Measurements from ENCODE around the gene ANKRD22.

ANKRD22 gene

GRCh38 chr10:88794731-88795130 lies 56.9 kb downstream of the ANKRD22 start:
- DNase-seq = no peak

- peak; percentile 60 for DNase-seq
Measured at GRCh38 chr10:88793712-88794299, 57.8 kb downstream of the ANKRD22 start.

GRCh38 chr10:88792661-88793060 lies 59.0 kb downstream of the ANKRD22 start:
- DNase-seq = no peak

- DNase-seq = peak; percentile 35
Measured at GRCh38 chr10:88791924-88792323, 59.7 kb downstream of the ANKRD22 start.

GRCh38 chr10:88788924-88789323 lies 62.7 kb downstream of the ANKRD22 start:
- DNase-seq = no peak

GRCh38 chr10:88787463-88787862 lies 64.2 kb downstream of the ANKRD22 start:
- no peak for DNase-seq

GRCh38 chr10:88786032-88786770 lies 65.4 kb downstream of the ANKRD22 start:
- DNase-seq = no peak

- no peak for DNase-seq
Measured at GRCh38 chr10:88783724-88784123, 67.9 kb downstream of the ANKRD22 start.

GRCh38 chr10:88782222-88782621 lies 69.4 kb downstream of the ANKRD22 start:
- DNase-seq = no peak

GRCh38 chr10:88781206-88781605 lies 70.4 kb downstream of the ANKRD22 start:
- DNase-seq = no peak
